Superior temporal gyrus (tissue), 1 donor: ENCODE data around the gene R3HCC1L.

Source experiments
- DNase-seq: peaks from one replicate; pipeline ENCODE4 v3.0.0-alpha.2; 2016; ENCODE audit errors: extremely low spot score

The R3HCC1L gene

GRCh38 chr10:98276311-98276710 is 141.9 kb downstream of the R3HCC1L start:
- no peak for DNase-seq

- no peak for DNase-seq
These were observed 151.0 kb downstream of the R3HCC1L start for GRCh38 chr10:98285416-98285815.

DNA sequence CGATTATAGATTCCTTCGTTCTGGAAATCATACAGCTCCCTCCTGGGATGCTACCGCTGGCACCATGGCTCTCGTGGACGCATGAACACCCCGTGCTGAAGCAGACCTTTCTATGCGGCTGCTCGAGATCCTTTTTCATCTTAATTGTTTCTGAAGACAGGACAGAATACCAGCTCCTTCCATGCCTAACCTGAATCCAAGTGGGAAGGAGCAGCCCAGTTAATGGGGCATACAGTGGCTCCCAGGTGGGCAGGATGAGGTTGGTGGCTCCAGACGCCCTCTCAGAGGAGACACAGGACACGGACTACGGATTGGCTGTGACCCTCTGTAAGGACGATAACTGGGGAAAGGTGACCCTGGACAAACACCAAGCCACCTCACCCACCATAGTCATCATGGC is 152.0 kb downstream of the R3HCC1L start:
- DNase-seq: no peak

GRCh38 chr10:98287321-98287720 is 152.9 kb downstream of the R3HCC1L start:
- DNase-seq: no peak

DNA sequence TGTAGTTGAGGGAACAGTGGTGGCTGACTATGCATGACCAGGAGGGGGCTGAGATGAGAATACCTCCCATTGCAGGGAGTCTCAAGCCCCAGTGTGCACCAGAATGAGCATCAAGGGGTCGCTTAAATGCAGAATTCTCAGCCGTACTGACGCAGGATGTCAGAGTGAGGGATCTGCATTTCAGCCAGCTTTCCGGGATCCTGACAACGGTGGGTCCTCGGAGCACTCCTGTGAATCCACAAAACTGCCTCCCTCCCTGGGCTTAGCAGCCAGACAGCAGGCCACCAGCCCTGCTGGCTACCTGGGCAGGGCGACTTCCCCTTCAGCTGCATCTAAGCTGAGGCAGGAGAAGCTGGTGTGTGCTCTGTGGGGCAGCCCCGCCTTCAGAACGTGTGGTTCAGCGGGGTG is 155.3 kb downstream of the R3HCC1L start:
- no peak for DNase-seq

DNA sequence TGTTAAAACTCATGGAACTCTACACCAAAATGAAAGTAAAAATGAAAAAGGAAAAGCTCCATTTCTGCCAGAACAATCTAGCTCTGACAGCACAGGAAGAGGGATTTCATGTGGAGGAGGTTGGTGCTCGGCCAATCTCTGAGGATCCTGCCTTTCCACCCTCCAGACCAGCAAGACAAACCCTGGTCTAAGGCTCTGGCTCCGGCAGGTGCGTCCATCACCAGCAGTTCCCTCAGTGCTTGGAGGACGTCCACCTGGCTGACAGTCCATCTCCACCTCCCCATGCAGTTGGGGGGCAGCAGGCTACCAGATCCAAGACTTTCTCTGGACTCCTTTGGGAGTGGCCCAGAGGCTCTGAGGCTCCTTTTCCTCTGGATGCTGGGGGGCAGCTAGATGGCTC is 158.5 kb downstream of the R3HCC1L start:
- no peak for DNase-seq

GRCh38 chr10:98293550-98294269 is 159.3 kb downstream of the R3HCC1L start:
- no peak for DNase-seq

DNA sequence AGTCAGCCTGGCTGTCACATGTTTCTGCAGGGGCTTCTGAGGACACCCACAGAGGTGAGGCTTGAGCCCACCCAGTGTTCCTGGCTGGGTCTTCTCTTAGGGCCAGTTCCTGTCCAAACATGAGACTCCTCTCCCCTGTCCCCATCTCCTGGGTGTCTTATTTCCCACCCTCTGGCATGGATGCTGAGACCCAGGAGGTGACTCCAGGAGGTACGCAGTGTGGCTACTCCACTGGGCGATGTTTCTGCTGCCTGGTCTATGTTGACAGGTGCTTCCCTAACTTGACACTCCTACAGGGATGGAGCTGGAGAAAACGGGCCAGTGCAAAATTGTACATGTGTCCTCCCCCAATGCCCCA is 159.8 kb downstream of the R3HCC1L start:
- no peak for DNase-seq
